Neuron (in vitro differentiated cells): ENCODE data around the gene CDH4.

Experiments
- H2AFZ ChIP-seq: one replicate; pipeline ENCODE4 v1.6.1; 2013; ENCODE audit warnings: low read depth, mild to moderate bottlenecking, inconsistent platforms, low read length, moderate library complexity
- H3K27me3 ChIP-seq: one replicate; pipeline ENCODE4 v1.6.1; 2013; ENCODE audit warnings: low read length; ENCODE audit not compliant: insufficient read depth
- H3K36me3 ChIP-seq: one replicate; pipeline ENCODE4 v1.6.1; 2013; ENCODE audit warnings: low read length; ENCODE audit not compliant: insufficient read depth
- H3K4me1 ChIP-seq: one replicate; pipeline ENCODE4 v1.6.1; 2013; ENCODE audit warnings: low read length; ENCODE audit not compliant: insufficient read depth
- H3K4me3 ChIP-seq: 2 replicates; pipeline ENCODE4 v1.5.1; 2013; ENCODE audit warnings: mild to moderate bottlenecking, low read length, moderate library complexity
- H3K9me3 ChIP-seq: one replicate; pipeline ENCODE4 v1.6.1; 2013; ENCODE audit warnings: low read length

CDH4 gene

DNA sequence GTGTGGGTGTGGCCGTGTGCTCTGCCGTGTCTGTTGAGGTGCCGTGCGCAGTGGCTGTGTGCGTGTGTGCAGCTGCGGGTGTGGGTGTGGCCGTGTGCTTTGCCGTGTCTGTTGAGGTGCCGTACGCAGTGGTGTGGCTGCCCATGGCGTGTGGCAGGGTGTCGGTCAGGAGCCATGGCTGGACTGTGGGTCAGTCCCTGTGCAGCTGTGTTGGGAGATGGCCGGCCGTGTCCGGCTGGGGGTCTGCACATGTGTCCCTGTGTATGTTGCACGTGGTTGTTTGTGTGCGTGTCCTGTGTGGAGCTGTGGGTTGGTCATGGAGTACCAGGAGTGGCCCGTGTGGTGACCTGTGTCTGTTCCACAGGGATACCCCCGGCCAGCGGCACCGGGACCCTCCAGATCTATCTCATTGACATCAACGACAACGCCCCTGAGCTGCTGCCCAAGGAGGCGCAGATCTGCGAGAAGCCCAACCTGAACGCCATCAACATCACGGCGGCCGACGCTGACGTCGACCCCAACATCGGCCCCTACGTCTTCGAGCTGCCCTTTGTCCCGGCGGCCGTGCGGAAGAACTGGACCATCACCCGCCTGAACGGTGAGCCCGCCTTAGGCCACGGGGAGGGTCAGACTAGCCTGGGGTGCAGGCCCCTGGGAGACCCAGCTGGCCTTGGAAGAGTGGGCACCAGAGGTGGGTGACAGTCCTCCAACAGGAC lies 675.9 kb downstream of the CDH4 start:
- H3K9me3 ChIP-seq, result no peaks in the 10 kb centered on the region
- no peak overlapping the region for H2AFZ ChIP-seq
- no peaks in the 10 kb centered on the region for H3K4me1 ChIP-seq
- H3K27me3 ChIP-seq, result no peaks in the 10 kb centered on the region
- H3K4me3 ChIP-seq, result no peak overlapping the region
- H3K36me3 ChIP-seq, result peaks cover 8% of the 10 kb centered on the region

DNA sequence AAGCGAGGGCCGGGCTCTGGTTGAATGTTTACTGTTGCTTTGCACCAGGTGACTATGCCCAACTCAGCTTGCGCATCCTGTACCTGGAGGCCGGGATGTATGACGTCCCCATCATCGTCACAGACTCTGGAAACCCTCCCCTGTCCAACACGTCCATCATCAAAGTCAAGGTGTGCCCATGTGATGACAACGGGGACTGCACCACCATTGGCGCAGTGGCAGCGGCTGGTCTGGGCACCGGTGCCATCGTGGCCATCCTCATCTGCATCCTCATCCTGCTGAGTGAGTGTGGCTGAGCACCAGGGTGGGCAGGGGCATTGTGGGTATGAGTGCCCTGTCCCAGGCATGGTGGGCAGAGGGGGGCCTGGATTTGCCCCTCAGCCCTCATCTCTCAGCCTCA lies 677.5 kb downstream of the CDH4 start:
- H3K9me3 ChIP-seq, result no peaks in the 10 kb centered on the region
- no peaks in the 10 kb centered on the region for H3K27me3 ChIP-seq
- no peak overlapping the region for H3K4me3 ChIP-seq
- H3K4me1 ChIP-seq, result no peaks in the 10 kb centered on the region
- no peak overlapping the region for H2AFZ ChIP-seq
- H3K36me3 ChIP-seq, result peaks cover 9% of the 10 kb centered on the region

DNA sequence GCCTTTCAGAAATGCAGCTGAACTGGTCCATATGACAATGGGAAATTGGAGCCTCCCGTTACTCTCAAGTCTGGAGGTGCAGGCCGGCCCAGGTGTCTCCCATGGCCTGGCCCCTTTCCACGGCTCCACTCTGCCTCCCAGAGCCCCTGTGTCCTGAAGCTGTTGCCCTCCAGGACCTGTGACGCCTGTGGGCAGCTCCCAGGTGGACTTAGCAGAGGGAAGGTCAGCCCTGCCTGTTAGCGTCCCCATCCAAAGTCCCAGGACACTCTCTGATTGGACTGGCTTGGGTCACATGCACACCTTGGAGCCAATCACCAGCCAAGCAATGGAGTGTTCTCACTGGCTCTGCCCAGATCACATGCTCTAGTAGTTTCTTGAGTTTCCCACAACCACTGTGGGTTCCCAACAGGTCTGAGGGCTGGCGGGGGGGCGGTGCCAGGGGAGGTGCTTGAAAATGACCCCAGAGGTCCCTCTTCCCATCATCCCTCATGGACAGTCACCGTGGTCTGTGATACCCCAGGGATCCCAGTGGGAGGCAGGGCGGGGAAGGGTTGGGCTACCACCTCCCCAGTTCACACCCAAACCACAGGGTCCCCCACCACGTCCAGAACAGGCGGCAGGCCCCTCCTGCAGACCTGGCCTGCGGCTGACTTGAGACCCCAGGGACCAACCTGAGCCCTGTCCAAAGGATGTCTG lies 678.1 kb downstream of the CDH4 start:
- Histone ChIP-seq H3K36me3 (peaks cover 11% of the 10 kb centered on the region), H3K27me3 (no peaks in the 10 kb centered on the region), H3K9me3 (no peaks in the 10 kb centered on the region), H3K4me3 (no peak overlapping the region), H3K4me1 (no peaks in the 10 kb centered on the region), H2AFZ (no peak overlapping the region)

DNA sequence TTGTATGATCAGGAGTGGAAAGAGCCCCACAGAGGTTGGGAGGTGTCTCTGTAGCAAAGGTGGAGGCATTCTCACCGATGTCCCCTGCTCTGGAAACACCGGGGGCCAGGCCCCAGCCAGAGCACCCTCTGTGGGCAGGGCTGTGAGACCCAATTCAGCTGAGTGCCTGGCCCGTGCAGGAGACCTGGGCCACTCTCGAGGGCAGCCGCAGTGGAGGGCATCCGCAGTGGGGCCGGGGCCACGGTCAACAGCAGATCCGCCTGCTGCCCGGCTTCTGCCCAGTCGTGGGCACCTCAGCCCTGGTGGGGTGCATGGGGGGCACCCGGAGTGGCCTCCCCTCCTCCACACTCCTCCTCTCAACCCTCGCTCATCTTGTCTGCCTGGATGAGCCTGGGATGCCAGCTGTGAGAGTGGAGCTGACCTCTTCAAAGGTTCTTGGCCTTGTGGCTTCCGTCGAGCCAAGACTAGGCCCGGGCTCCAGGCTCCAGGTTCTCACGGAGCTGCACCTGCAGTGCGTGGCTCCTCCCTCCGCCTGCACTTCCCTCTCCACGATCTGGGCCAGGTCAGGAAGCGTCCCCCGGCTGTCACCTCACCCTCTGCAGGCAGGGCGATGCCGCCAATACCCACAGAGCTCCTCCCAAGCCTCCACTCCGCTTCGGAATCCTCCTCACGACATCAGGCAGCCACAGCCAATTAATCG lies 678.9 kb downstream of the CDH4 start:
- H3K4me3 ChIP-seq, result no peak overlapping the region
- H2AFZ ChIP-seq, result no peak overlapping the region
- peaks cover 11% of the 10 kb centered on the region for H3K36me3 ChIP-seq
- H3K9me3 ChIP-seq, result no peaks in the 10 kb centered on the region
- H3K4me1 ChIP-seq, result no peaks in the 10 kb centered on the region
- no peaks in the 10 kb centered on the region for H3K27me3 ChIP-seq

- H3K36me3 ChIP-seq, result peaks cover 11% of the 10 kb centered on the region
- no peaks in the 10 kb centered on the region for H3K27me3 ChIP-seq
- H3K4me1 ChIP-seq, result no peaks in the 10 kb centered on the region
- H3K4me3 ChIP-seq, result no peak overlapping the region
- no peak overlapping the region for H2AFZ ChIP-seq
- H3K9me3 ChIP-seq, result no peaks in the 10 kb centered on the region
Measured at GRCh38 chr20:61931476-61932198, 679.6 kb downstream of the CDH4 start.

- H3K9me3 ChIP-seq, result no peaks in the 10 kb centered on the region
- H3K4me1 ChIP-seq, result no peaks in the 10 kb centered on the region
- no peaks in the 10 kb centered on the region for H3K27me3 ChIP-seq
- H2AFZ ChIP-seq, result no peak overlapping the region
- H3K36me3 ChIP-seq, result peaks cover 11% of the 10 kb centered on the region
- H3K4me3 ChIP-seq, result no peak overlapping the region
Measured at GRCh38 chr20:61932199-61932592, 680.1 kb downstream of the CDH4 start.

GRCh38 chr20:61932711-61933480 lies 680.8 kb downstream of the CDH4 start:
- H3K4me3 ChIP-seq, result no peak overlapping the region

DNA sequence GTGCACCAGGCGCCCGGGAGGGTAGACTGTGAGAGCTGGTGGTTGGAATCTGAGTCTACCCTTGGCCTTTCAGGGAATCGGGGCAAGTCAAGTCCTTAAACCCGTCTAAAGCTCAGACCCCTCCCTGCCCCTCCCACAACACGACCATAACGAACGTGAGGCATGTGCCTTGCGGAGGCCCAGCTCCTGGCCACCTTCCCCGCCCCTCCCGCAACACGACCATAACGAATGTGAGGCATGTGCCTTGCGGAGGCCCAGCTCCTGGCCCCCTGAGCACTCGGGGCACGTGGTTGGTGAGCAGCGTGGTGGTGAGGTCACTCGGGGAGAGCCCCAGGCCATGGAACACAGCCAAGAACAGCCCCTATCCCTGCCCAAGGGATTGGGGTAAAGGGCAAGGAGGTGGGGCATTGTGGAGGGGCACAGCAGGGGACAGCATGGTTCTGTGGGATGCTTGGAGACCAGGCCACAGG lies 681.5 kb downstream of the CDH4 start:
- Histone ChIP-seq H3K27me3 (no peaks in the 10 kb centered on the region), H3K9me3 (no peaks in the 10 kb centered on the region), H3K4me1 (no peaks in the 10 kb centered on the region), H3K36me3 (peaks cover 8% of the 10 kb centered on the region), H2AFZ (no peak overlapping the region), H3K4me3 (no peak overlapping the region)

More at GRCh38 chr20:61932711-61933480, 680.8 kb downstream of the CDH4 start:
- Histone ChIP-seq H3K4me1 (no peaks in the 10 kb centered on the region), H3K36me3 (peaks cover 11% of the 10 kb centered on the region), H2AFZ (no peak overlapping the region), H3K27me3 (no peaks in the 10 kb centered on the region), H3K9me3 (no peaks in the 10 kb centered on the region)

- H3K4me1 ChIP-seq, result no peaks in the 10 kb centered on the region
- H3K27me3 ChIP-seq, result no peaks in the 10 kb centered on the region
- H3K36me3 ChIP-seq, result peaks cover 8% of the 10 kb centered on the region
- H3K9me3 ChIP-seq, result no peaks in the 10 kb centered on the region
- no peak overlapping the region for H3K4me3 ChIP-seq
- H2AFZ ChIP-seq, result no peak overlapping the region
Measured at GRCh38 chr20:61933951-61934715, 682.1 kb downstream of the CDH4 start.

GRCh38 chr20:61934716-61935530 lies 682.9 kb downstream of the CDH4 start:
- Histone ChIP-seq H3K9me3 (no peaks in the 10 kb centered on the region), H3K36me3 (peaks cover 8% of the 10 kb centered on the region), H3K4me1 (no peaks in the 10 kb centered on the region), H3K4me3 (no peak overlapping the region), H2AFZ (no peak overlapping the region), H3K27me3 (no peaks in the 10 kb centered on the region)

- no peaks in the 10 kb centered on the region for H3K27me3 ChIP-seq
- H3K4me1 ChIP-seq, result no peaks in the 10 kb centered on the region
- no peak overlapping the region for H2AFZ ChIP-seq
- H3K9me3 ChIP-seq, result no peaks in the 10 kb centered on the region
- peaks cover 8% of the 10 kb centered on the region for H3K36me3 ChIP-seq
- no peak overlapping the region for H3K4me3 ChIP-seq
Measured at GRCh38 chr20:61935926-61936700, 684.1 kb downstream of the CDH4 start.
